GM13977 (cell line): ENCODE results near the gene CCL15.
"Not testable (repeated sequence)": the region's sequence is repeated elsewhere in the genome, so short reads cannot be mapped to it uniquely, and the experiment has no call there.

Experiments used
- DNase-seq: peaks from one replicate; pipeline ENCODE4 v3.0.0; 2012; ENCODE audit warnings: low spot score
- in situ Hi-C: fragments of 300-500 bp; cut with MboI; formaldehyde crosslinking; loops from one replicate; pipeline ENCODE4 v1.12.0; 2022; ENCODE audit warnings: low sequenced_read_pairs, low pct_unique_long_range_greater_than_20kb, mixed read lengths, inconsistent platforms; ENCODE audit not compliant: unreplicated experiment
- TF ChIP-seq, protein P1 (sequence below): IDR thresholded peaks from 2 replicates; pipeline ENCODE4 v1.5.1; 2012; ENCODE audit warnings: mild to moderate bottlenecking, control low read depth; ENCODE audit not compliant: insufficient read depth; ENCODE audit errors: extremely low read depth, missing control alignments

CCL15 gene

DNA sequence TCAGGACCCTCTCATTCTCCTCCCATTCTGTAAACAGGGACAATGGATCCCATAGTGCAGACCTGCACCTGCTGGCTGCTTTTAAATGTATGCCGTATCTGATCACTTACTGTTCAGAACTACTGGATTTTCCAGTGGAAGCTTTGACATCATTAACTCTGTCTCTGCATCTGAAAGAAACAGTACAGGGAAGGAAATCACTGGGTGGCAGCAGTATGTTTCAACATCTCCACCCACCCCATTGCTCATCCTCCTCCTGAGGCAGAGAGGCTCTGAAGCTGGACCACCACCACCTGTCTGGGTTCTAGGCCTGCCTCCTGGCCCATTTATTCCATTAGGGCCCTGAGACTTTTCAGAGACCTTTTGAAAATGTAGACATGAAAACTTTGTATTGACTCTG, 2.6 kb downstream of the CCL15 start:
- no peak for DNase-seq
- TF ChIP-seq, protein P1, sequence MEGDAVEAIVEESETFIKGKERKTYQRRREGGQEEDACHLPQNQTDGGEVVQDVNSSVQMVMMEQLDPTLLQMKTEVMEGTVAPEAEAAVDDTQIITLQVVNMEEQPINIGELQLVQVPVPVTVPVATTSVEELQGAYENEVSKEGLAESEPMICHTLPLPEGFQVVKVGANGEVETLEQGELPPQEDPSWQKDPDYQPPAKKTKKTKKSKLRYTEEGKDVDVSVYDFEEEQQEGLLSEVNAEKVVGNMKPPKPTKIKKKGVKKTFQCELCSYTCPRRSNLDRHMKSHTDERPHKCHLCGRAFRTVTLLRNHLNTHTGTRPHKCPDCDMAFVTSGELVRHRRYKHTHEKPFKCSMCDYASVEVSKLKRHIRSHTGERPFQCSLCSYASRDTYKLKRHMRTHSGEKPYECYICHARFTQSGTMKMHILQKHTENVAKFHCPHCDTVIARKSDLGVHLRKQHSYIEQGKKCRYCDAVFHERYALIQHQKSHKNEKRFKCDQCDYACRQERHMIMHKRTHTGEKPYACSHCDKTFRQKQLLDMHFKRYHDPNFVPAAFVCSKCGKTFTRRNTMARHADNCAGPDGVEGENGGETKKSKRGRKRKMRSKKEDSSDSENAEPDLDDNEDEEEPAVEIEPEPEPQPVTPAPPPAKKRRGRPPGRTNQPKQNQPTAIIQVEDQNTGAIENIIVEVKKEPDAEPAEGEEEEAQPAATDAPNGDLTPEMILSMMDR = no peak
- in situ Hi-C loops = no loop called here

DNA sequence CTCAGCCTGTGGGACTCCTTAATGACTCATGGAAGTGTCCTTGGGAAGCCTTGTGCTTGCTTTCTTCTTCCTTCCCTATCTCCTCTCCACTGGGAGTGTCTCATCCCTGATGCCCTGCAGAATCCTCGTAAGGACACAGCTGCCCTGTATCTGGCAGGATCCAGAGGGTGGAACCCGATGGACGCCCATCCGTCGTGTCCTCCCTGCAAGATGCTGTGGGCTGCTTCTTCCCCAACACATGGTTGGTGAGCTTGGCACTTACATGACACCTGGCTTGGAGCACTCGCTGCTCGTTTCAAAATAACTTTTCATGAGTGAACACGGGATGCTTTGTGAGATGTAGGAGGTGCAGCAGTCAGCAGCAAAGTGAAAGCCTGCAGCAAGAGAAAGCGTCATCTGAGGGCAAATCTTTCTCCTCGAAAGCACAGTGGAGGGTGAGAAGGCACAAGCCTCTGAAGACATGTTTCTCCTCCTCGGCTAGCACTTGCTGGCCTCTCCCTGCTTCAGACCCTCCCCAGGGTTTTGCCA, 3.3 kb downstream of the CCL15 start:
- TF ChIP-seq, protein P1 = no peak
- DNase-seq = no peak
- in situ Hi-C loops = no loop called here

DNA sequence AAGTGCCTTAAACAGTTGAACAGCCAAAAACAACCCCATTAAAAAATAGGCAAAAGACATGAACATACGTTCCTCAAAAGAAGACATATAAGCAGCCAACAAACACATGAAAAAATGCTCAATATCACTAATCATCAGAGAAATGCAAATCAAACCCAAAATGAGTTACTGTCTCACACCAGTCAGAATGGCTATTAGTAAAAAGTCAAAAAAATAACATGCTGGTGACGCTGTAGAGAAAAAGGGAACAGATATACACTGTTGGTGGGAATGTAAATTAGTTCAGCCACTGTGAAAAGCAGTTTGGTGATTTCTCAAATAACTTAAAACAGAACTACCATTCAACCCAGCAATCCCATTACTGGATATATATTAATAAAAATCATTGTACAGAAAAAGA, 6.0 kb downstream of the CCL15 start:
- in situ Hi-C loops, DNase-seq: not testable (repeated sequence)

DNA sequence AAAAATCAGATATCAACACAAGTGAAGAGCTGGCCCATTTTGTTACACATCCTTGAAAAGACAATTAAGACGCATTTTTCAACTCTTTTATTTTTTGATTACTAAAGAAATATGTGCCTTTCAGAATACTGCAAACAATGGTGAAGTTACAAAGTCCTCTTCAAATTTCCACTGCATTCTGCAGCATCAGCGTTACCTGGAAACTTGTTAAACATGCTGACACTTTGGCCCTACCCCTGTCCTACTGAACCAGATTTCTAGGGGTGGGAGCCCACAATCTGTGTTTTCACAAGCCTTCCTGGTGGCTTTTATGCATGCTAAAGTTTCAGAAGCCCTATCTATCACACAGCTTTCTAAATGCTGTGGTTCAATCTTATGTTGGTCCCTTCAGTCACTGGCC, 10.3 kb downstream of the CCL15 start:
- in situ Hi-C loops = no loop called here
- TF ChIP-seq, protein P1 = no peak
- no peak for DNase-seq

DNA sequence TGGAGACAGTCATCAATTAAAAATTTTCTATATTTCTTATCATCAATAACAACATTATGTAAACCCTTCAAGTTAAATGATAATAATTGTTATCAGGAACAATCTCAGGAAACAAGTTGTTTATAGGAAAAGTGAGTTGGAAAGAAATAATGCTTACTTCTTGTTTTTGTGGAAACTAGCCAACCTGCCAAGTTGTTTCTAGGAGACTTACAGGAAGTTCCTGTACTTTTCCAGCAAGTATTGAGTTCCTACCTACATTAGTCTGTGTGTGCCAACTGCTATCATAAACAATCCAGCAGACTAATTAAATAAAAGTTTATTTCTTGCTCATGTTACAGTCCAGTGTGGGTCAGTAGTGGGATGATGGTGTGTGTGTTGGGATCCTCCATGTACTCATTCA, 13.2 kb downstream of the CCL15 start:
- TF ChIP-seq, protein P1 = no peak
- no peak for DNase-seq
- in situ Hi-C loops = no loop called here

DNA sequence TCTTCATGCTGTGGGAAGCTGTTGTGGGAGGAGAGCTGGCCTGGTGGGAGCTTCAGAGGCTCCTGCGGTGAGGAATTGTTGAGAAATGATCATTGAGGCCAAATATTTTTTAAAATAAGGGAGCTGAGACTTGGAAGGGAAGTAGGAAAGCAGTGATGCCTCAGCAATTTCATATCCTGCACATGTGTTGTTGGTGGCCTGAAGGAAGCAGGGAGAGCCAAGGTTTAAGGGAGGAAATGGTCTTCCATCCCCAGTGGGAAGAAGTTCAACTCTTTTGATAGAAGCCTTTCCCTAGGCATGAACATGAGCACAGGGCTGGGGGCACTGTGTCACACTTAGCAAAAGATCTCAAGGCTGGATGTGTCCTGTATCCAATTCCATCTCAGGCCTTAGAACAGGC, 14.7 kb downstream of the CCL15 start, which contains the start of gene CCL14:
Gene CCL14, minus strand, starts transcription at position 87 of the 400 bp plus-strand sequence. Its CDS starts 80 bp downstream, at position 7.
- no peak for DNase-seq
- TF ChIP-seq, protein P1 = no peak
- in situ Hi-C loops = no loop called here

DNA sequence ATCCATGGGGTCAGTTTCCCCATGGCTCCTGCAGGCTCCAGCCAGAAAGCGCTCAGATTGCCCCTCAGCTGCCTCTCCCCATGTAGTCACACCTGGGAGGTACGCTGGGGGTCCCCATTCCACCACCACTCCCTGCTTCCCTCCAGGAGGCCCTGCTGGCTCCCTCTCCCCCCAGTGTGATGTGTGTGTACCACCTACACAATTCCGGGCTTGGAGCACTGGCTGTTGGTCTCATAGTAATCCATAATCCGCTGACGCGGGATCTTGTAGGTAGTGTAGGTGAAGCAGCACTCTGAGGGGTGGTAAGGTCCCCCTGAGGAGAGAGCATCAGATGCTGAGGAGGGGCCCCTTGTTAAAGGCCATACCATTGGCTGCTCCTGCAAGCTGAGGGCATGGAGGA, 17.2 kb downstream of the CCL15 start:
- no peak for DNase-seq
- in situ Hi-C loops = no loop called here
- TF ChIP-seq, protein P1 = no peak
